ENCODE results near the gene CAPN14.

The CAPN14 gene

DNA sequence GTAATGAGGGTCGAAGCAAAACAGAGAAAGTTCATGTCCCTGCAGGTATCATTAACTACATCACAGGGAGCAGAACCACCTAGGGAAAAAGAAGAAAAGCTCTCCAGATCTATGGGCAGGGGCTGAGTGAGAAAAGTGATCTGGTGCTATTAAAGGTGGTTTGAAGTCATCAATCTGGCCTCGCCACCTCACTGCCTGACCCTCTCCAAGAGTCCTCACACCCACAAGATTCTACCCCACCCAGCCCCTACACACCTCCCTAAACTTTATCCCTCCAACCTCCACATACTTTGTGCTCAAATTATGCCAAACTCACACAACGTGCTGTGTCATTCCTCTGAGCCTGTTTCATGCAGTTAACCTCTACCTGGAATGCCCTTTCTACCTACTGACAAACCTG, 81.3 kb downstream of the CAPN14 start:
- DNase-seq (ENCODE audit: low read depth in 1 of 2, low spot score in 1 of 2) = no peak
- Histone ChIP-seq H3K4me3 (replicated peaks; ENCODE audit: insufficient read depth, low read length) (no peak overlapping the region), H3K27me3 (ENCODE audit: insufficient read depth, poor library complexity, severe bottlenecking) (peaks cover 5% of the 10 kb centered on the region), H3K27ac (replicated peaks) (no peak overlapping the region)
- TF ChIP-seq SPI1 (IDR thresholded peaks at IDR 0.05; ENCODE audit: borderline replicate concordance, low read depth) = no peak
- TF ChIP-seq GABPA (IDR thresholded peaks at IDR 0.05; ENCODE audit: low read depth) = no peak
- TF ChIP-seq, protein P1, sequence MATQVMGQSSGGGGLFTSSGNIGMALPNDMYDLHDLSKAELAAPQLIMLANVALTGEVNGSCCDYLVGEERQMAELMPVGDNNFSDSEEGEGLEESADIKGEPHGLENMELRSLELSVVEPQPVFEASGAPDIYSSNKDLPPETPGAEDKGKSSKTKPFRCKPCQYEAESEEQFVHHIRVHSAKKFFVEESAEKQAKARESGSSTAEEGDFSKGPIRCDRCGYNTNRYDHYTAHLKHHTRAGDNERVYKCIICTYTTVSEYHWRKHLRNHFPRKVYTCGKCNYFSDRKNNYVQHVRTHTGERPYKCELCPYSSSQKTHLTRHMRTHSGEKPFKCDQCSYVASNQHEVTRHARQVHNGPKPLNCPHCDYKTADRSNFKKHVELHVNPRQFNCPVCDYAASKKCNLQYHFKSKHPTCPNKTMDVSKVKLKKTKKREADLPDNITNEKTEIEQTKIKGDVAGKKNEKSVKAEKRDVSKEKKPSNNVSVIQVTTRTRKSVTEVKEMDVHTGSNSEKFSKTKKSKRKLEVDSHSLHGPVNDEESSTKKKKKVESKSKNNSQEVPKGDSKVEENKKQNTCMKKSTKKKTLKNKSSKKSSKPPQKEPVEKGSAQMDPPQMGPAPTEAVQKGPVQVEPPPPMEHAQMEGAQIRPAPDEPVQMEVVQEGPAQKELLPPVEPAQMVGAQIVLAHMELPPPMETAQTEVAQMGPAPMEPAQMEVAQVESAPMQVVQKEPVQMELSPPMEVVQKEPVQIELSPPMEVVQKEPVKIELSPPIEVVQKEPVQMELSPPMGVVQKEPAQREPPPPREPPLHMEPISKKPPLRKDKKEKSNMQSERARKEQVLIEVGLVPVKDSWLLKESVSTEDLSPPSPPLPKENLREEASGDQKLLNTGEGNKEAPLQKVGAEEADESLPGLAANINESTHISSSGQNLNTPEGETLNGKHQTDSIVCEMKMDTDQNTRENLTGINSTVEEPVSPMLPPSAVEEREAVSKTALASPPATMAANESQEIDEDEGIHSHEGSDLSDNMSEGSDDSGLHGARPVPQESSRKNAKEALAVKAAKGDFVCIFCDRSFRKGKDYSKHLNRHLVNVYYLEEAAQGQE (IDR thresholded peaks at IDR 0.05; ENCODE audit: insufficient replicate concordance, low read depth) = no peak
- TF ChIP-seq, protein P2, sequence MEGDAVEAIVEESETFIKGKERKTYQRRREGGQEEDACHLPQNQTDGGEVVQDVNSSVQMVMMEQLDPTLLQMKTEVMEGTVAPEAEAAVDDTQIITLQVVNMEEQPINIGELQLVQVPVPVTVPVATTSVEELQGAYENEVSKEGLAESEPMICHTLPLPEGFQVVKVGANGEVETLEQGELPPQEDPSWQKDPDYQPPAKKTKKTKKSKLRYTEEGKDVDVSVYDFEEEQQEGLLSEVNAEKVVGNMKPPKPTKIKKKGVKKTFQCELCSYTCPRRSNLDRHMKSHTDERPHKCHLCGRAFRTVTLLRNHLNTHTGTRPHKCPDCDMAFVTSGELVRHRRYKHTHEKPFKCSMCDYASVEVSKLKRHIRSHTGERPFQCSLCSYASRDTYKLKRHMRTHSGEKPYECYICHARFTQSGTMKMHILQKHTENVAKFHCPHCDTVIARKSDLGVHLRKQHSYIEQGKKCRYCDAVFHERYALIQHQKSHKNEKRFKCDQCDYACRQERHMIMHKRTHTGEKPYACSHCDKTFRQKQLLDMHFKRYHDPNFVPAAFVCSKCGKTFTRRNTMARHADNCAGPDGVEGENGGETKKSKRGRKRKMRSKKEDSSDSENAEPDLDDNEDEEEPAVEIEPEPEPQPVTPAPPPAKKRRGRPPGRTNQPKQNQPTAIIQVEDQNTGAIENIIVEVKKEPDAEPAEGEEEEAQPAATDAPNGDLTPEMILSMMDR (IDR thresholded peaks at IDR 0.05; ENCODE audit: insufficient read depth, low read length) = no peak
- TF ChIP-seq POLR2AphosphoS5 (IDR thresholded peaks at IDR 0.05; ENCODE audit: low read depth) = no peak

DNA sequence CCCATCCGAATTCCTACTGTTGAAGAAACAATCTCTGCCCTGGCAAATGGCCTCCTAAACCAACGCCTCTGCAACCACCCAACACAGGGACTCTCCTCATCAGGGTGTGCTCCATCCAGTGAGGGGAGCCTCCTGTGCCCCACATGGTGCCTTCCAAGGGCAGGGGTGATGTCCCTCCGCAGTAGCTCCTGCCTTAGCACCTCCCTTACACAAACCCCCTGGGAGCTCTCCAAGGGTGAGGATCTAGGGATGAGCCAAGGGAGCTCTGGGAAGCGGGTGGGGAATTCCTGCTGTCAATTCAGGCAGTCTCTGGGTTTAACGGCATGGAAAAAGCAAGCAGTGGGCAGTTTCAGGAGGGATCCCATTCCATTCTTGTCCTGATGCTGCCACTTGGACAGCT, 82.8 kb downstream of the CAPN14 start:
- Histone ChIP-seq H3K4me3 (replicated peaks; ENCODE audit: insufficient read depth, low read length) (no peak overlapping the region), H3K27ac (replicated peaks) (no peak overlapping the region), H3K27me3 (ENCODE audit: insufficient read depth, poor library complexity, severe bottlenecking) (peaks cover 5% of the 10 kb centered on the region)
- TF ChIP-seq GABPA (IDR thresholded peaks at IDR 0.05; ENCODE audit: low read depth) = no peak
- TF ChIP-seq, protein P1 (IDR thresholded peaks at IDR 0.05; ENCODE audit: insufficient replicate concordance, low read depth) = no peak
- no peak for DNase-seq (ENCODE audit: low read depth in 1 of 2, low spot score in 1 of 2)

- TF ChIP-seq GABPA (IDR thresholded peaks at IDR 0.05; ENCODE audit: low read depth) (no peak), POLR2AphosphoS5 (IDR thresholded peaks at IDR 0.05; ENCODE audit: low read depth) (no peak), SPI1 (IDR thresholded peaks at IDR 0.05; ENCODE audit: borderline replicate concordance, low read depth) (no peak)
- TF ChIP-seq, protein P2 (IDR thresholded peaks at IDR 0.05; ENCODE audit: insufficient read depth, low read length) = no peak
- TF ChIP-seq, protein P1 (IDR thresholded peaks at IDR 0.05; ENCODE audit: insufficient replicate concordance, low read depth) = no peak
- Histone ChIP-seq H3K4me3 (replicated peaks; ENCODE audit: insufficient read depth, low read length) (no peak overlapping the region), H3K27me3 (ENCODE audit: insufficient read depth, poor library complexity, severe bottlenecking) (no peaks in the 10 kb centered on the region), H3K27ac (replicated peaks) (no peak overlapping the region)
- no peak for DNase-seq (ENCODE audit: low read depth in 1 of 2, low spot score in 1 of 2)
Measured at GRCh38 chr2:31132786-31133185, 84.5 kb downstream of the CAPN14 start.

GRCh38 chr2:31131871-31132270, 85.4 kb downstream of the CAPN14 start:
- no peak for DNase-seq (ENCODE audit: low read depth in 1 of 2, low spot score in 1 of 2)
- H3K4me3 ChIP-seq (replicated peaks; ENCODE audit: insufficient read depth, low read length) = no peak overlapping the region
- TF ChIP-seq, protein P2 (IDR thresholded peaks at IDR 0.05; ENCODE audit: insufficient read depth, low read length) = no peak
- TF ChIP-seq SPI1 (IDR thresholded peaks at IDR 0.05; ENCODE audit: borderline replicate concordance, low read depth) (no peak), GABPA (IDR thresholded peaks at IDR 0.05; ENCODE audit: low read depth) (no peak), POLR2AphosphoS5 (IDR thresholded peaks at IDR 0.05; ENCODE audit: low read depth) (no peak)
- TF ChIP-seq, protein P1 (IDR thresholded peaks at IDR 0.05; ENCODE audit: insufficient replicate concordance, low read depth) = no peak
- H3K27ac ChIP-seq (replicated peaks) = no peak overlapping the region
- H3K27me3 ChIP-seq (ENCODE audit: insufficient read depth, poor library complexity, severe bottlenecking) = no peaks in the 10 kb centered on the region
